HEK293 (cell line): ENCODE results near the gene TLE5.

ENCODE experiments used
- CTCF ChIA-PET: fragments of 350-600 bp; formaldehyde crosslinking; extraction: SDS; loops from one replicate; lab custom pipeline; 2021; ENCODE audit warnings: antibody characterized with exemption; lab: Yijun Ruan, JAX
- POLR2A ChIA-PET: fragments of 300-600 bp; formaldehyde crosslinking; extraction: SDS; loops from one replicate; lab custom pipeline; 2020; ENCODE audit warnings: antibody characterized with exemption, inconsistent platforms; lab: Yijun Ruan, JAX
- H3K27ac ChIP-seq: fragments of 200-500 bp; sonication (Bioruptor generic); 2 replicates; pipeline ENCODE4 v1.5.1; 2014; ENCODE audit warnings: low read depth, low read length, control low read depth, inconsistent platforms; ENCODE audit errors: extremely low read depth
- H3K36me3 ChIP-seq, 2 experiments: fragments of 200-500 bp in 1 of 2; sonication (Bioruptor generic) in 1 of 2; 1 replicate in 1 of 2; 2 replicates in 1 of 2; pipeline ENCODE4 v1.5.1; 2014 to 2017; ENCODE audit warnings: inconsistent platforms in 2 of 2, low read length in 2 of 2; ENCODE audit not compliant: control insufficient read depth in 2 of 2, insufficient read depth in 1 of 2
- H3K4me1 ChIP-seq: fragments of 200-500 bp; sonication (Bioruptor generic); 2 replicates; pipeline ENCODE4 v1.5.1; 2014; ENCODE audit warnings: mild to moderate bottlenecking, low read length, inconsistent platforms; ENCODE audit not compliant: control insufficient read depth, insufficient read depth
- H3K4me3 ChIP-seq: 2 replicates; pipeline ENCODE4 v1.5.1; 2011; ENCODE audit warnings: low read depth, mild to moderate bottlenecking, control low read depth, low read length, moderate library complexity
- H3K9me3 ChIP-seq: fragments of 200-500 bp; sonication (Bioruptor generic); 2 replicates; pipeline ENCODE4 v1.5.1; 2014; ENCODE audit warnings: low read depth, low read length, inconsistent platforms; ENCODE audit not compliant: control insufficient read depth, insufficient read depth
- EGR2 ChIP-seq: fragments of 450-650 bp; formaldehyde crosslinking; IDR thresholded peaks from 2 replicates; pipeline ENCODE4 v1.5.1; 2016; ENCODE audit warnings: low read depth, missing biosample characterization, missing genetic modification characterization
- OSR2 ChIP-seq: fragments of 450-650 bp; formaldehyde crosslinking; IDR thresholded peaks from 2 replicates; pipeline ENCODE4 v1.5.1; 2016; ENCODE audit warnings: missing biosample characterization, missing genetic modification characterization
- REST ChIP-seq: fragments of 450-650 bp; formaldehyde crosslinking; IDR thresholded peaks from 2 replicates; pipeline ENCODE4 v1.5.1; 2016; ENCODE audit warnings: missing biosample characterization, missing genetic modification characterization
- SCRT2 ChIP-seq: fragments of 450-650 bp; formaldehyde crosslinking; IDR thresholded peaks from 2 replicates; pipeline ENCODE4 v1.5.1; 2016; ENCODE audit warnings: missing biosample characterization, missing genetic modification characterization
- ZBTB26 ChIP-seq: fragments of 450-650 bp; formaldehyde crosslinking; optimal IDR thresholded peaks from 2 replicates; pipeline ENCODE3; 2016; ENCODE audit warnings: missing biosample characterization, mild to moderate bottlenecking, missing genetic modification characterization
- ZBTB49 ChIP-seq: fragments of 450-650 bp; formaldehyde crosslinking; IDR thresholded peaks from 2 replicates; pipeline ENCODE4 v1.5.1; 2016; ENCODE audit warnings: missing biosample characterization, missing genetic modification characterization, low read depth
- ZFHX2 ChIP-seq: fragments of 450-650 bp; formaldehyde crosslinking; conservative IDR thresholded peaks from 2 replicates; pipeline ENCODE4 v1.5.1; 2016; ENCODE audit warnings: missing biosample characterization, missing genetic modification characterization
- ZNF114 ChIP-seq: fragments of 450-650 bp; formaldehyde crosslinking; IDR thresholded peaks from 2 replicates; pipeline ENCODE4 v1.5.0; 2017; ENCODE audit warnings: missing biosample characterization, missing genetic modification characterization
- ZNF148 ChIP-seq: fragments of 450-650 bp; formaldehyde crosslinking; IDR thresholded peaks from 2 replicates; pipeline ENCODE4 v1.5.0; 2017; ENCODE audit warnings: missing biosample characterization, missing genetic modification characterization, borderline replicate concordance
- ZNF155 ChIP-seq: fragments of 450-650 bp; formaldehyde crosslinking; IDR thresholded peaks from 2 replicates; pipeline ENCODE4 v1.5.1; 2016; ENCODE audit warnings: missing biosample characterization, missing genetic modification characterization
- ZNF302 ChIP-seq: fragments of 450-650 bp; formaldehyde crosslinking; IDR thresholded peaks from 2 replicates; pipeline ENCODE4 v1.5.1; 2016; ENCODE audit warnings: missing biosample characterization, missing genetic modification characterization, low read depth
- ZNF48 ChIP-seq: fragments of 450-650 bp; formaldehyde crosslinking; IDR thresholded peaks from 2 replicates; pipeline ENCODE4 v1.5.1; 2016; ENCODE audit warnings: missing biosample characterization, missing genetic modification characterization
- ZNF585B ChIP-seq: fragments of 450-650 bp; formaldehyde crosslinking; IDR thresholded peaks from 2 replicates; pipeline ENCODE4 v1.5.1; 2016; ENCODE audit warnings: missing biosample characterization, missing genetic modification characterization
- ZNF623 ChIP-seq: fragments of 450-650 bp; formaldehyde crosslinking; IDR thresholded peaks from 2 replicates; pipeline ENCODE4 v1.5.1; 2016; ENCODE audit warnings: missing biosample characterization, missing genetic modification characterization
- ZNF701 ChIP-seq: fragments of 450-650 bp; formaldehyde crosslinking; IDR thresholded peaks from 2 replicates; pipeline ENCODE4 v1.5.1; 2016; ENCODE audit warnings: missing biosample characterization, missing genetic modification characterization
- ZNF791 ChIP-seq: fragments of 450-650 bp; formaldehyde crosslinking; IDR thresholded peaks from 2 replicates; pipeline ENCODE4 v1.5.1; 2016; ENCODE audit warnings: missing biosample characterization, missing genetic modification characterization
- ZSCAN16 ChIP-seq: fragments of 450-650 bp; formaldehyde crosslinking; IDR thresholded peaks from 2 replicates; pipeline ENCODE4 v1.5.1; 2016; ENCODE audit warnings: missing biosample characterization, missing genetic modification characterization
- ZSCAN5A ChIP-seq: fragments of 450-650 bp; formaldehyde crosslinking; IDR thresholded peaks from 2 replicates; pipeline ENCODE4 v1.5.1; 2016; ENCODE audit warnings: missing biosample characterization, missing genetic modification characterization

Gene TLE5

GRCh38 chr19:3026768-3027167 is 35.5 kb downstream of the TLE5 start:
- ChIA-PET CTCF (interaction anchor here (1.0 kb wide), 1 partner anchor 49 kb away, joined by 3 read pairs; no protein-coding TSS in a partner anchor), POLR2A (interaction anchor here (1.0 kb wide), 1 partner anchor 9 kb away, joined by 5 read pairs; no protein-coding TSS in a partner anchor)
- H3K9me3 ChIP-seq, result no peaks in the 10 kb centered on the region
- H3K36me3 ChIP-seq, result no peaks in the 10 kb centered on the region
- no peak overlapping the region for H3K4me3 ChIP-seq
- H3K4me1 ChIP-seq, result no peaks in the 10 kb centered on the region; the same call in 1 of the 2 replicates
- TF ChIP-seq ZNF701 (tag by site-specific recombination) (no peak), ZNF155 (tag by site-specific recombination) (no peak), SCRT2 (no peak), ZNF791 (tag by site-specific recombination) (no peak), ZNF623 (no peak), ZNF585B (tag by site-specific recombination) (no peak), ZBTB26 (tag by site-specific recombination) (peak; percentile 9)
- no peak overlapping the region for H3K27ac ChIP-seq

GRCh38 chr19:3025549-3025886 is 36.8 kb downstream of the TLE5 start:
- no peak overlapping the region for H3K4me3 ChIP-seq
- no peaks in the 10 kb centered on the region for H3K36me3 ChIP-seq
- TF ChIP-seq ZNF114 (tag by site-specific recombination), result no peak
- peak; percentile 36; the same call in 1 of the 2 replicates for TF ChIP-seq EGR2 (tag by site-specific recombination)
- peak; percentile 38; the same call in 1 of the 2 replicates for TF ChIP-seq ZFHX2 (tag by site-specific recombination)
- TF ChIP-seq OSR2 (tag by site-specific recombination), result no peak
- TF ChIP-seq REST (tag by site-specific recombination), result no peak
- no peak for TF ChIP-seq ZNF302 (tag by site-specific recombination)
- no peak for TF ChIP-seq ZSCAN5A (tag by site-specific recombination)
- TF ChIP-seq ZSCAN16 (tag by site-specific recombination), result no peak
- TF ChIP-seq ZNF48 (tag by site-specific recombination), result no peak
- no peak for TF ChIP-seq ZBTB49
- TF ChIP-seq ZNF148 (tag by site-specific recombination), result no peak
- TF ChIP-seq, all 188 proteins: peak for 2
- no peaks in the 10 kb centered on the region; the same call in 1 of the 2 replicates for H3K4me1 ChIP-seq
- CTCF ChIA-PET, result interaction anchor here (0.7 kb wide), 1 partner anchor 14 kb away, joined by 9 read pairs; no protein-coding TSS in a partner anchor
- POLR2A ChIA-PET, result interaction anchor here (2.3 kb wide), 1 partner anchor 10 kb away, joined by 8 read pairs; no protein-coding TSS in a partner anchor
- H3K9me3 ChIP-seq, result no peaks in the 10 kb centered on the region
- no peak overlapping the region for H3K27ac ChIP-seq
